ENCODE measurements around the gene RANBP17.

The RANBP17 gene

DNA sequence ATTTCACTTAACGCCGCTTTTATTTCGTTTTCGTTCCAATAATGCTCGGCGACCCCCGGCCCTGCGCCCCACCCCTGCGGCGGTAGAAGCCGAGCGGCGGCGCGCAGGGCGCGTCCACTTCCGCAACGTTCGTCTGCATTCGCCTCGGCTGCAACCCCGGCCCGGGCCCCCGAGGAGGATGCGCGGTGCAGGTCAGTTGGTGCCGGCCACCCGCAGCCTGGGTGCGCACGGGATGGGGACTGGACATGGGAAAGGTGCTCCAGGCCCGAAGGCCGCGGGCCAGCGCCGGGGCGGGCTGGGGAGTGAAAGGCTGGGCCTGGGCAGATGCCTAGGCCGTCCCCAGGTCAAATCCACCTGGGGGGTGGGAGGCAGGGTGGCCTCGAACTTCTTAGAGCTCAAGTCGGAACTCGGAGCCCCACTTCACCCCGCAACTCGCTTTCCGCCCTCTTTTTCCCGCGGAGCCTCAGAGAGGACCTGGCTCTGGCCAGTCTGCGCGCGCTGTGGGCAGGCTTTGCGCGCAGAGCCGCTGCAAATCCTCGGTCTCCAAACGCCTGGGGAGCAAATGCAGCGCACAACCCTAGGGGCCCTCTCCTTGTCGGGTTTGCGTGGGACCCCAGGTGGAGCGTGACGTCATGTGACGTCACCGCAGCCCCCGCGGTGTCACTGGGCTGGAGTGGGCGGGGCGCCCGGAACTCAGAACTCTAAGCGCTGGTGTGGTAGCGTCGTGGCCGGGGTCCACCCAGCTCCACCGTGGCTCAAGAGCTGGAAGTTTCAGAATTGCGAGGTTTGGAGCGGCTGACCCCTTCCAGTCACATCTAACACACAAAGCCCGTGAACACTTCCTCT lies 450.5 kb downstream of the RANBP17 start:
- H3K4me3 ChIP-seq (ENCODE audit: low read length): peak overlapping the region; percentile 10; the same call in 1 of the 2 replicates
- DNase-seq (ENCODE audit: low read depth, low spot score): no peak

DNA sequence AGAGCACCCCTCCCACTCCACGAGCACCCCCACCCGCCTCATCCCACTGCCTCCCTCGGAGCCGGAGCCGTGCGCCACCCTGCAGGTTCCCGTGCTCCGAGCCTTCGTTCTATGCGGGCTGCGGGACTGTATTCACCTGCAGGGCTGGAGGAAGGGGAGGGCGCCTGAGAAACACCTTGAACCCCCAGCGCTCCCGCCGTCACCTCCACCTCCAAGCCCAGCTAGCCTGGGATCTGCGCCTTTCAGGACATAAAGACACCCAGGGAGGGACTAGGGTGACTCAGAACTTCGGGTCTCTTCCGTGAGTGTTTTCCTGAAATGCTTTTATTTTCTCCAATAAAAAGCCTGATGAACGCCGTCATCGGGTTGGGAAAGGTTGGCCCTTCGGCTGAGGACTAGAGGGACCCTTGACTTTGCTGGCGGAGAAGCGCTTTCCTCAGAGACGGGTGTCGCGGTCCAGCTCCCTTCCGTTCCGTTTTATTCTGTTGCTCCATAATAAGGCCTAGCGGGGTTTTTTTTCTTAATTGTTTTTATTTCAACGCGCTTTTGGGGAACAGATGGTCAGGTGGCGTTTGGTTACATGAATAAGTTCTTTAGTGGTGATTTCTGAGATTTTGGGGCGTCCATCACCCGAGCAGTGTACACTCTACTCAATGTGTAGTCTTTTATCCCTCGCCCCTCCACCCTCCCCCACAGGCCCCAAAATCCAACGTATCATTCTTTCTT lies 451.8 kb downstream of the RANBP17 start:
- no CpG with 5 or more reads among the region's 37 CpGs for WGBS (ENCODE audit: insufficient coverage, insufficient read length)
- Histone ChIP-seq H3K36me3 (ENCODE audit: control insufficient read depth, insufficient read depth, low read length) (no peaks in the 10 kb centered on the region), H3K4me1 (ENCODE audit: control insufficient read depth, insufficient read depth, low read length) (peaks cover 12% of the 10 kb centered on the region), H3K4me3 (ENCODE audit: low read length) (no peak overlapping the region), H3K27ac (ENCODE audit: low read length) (no peak overlapping the region), H3K9me3 (ENCODE audit: control insufficient read depth, insufficient read depth, low read length) (no peaks in the 10 kb centered on the region), H3K27me3 (ENCODE audit: control insufficient read depth, insufficient read depth, low read length) (peaks cover 95% of the 10 kb centered on the region)
- DNase-seq (ENCODE audit: low read depth, low spot score): no peak

More for the DNA sequence above, 450.5 kb downstream of the RANBP17 start:
- Histone ChIP-seq H3K4me1 (ENCODE audit: control insufficient read depth, insufficient read depth, low read length) (peaks cover 10% of the 10 kb centered on the region), H3K36me3 (ENCODE audit: control insufficient read depth, insufficient read depth, low read length) (no peaks in the 10 kb centered on the region), H3K27ac (ENCODE audit: low read length) (no peak overlapping the region), H3K27me3 (ENCODE audit: control insufficient read depth, insufficient read depth, low read length) (peaks cover 95% of the 10 kb centered on the region), H3K9me3 (ENCODE audit: control insufficient read depth, insufficient read depth, low read length) (no peaks in the 10 kb centered on the region)
- no CpG with 5 or more reads among the region's 74 CpGs for WGBS (ENCODE audit: insufficient coverage, insufficient read length)

DNA sequence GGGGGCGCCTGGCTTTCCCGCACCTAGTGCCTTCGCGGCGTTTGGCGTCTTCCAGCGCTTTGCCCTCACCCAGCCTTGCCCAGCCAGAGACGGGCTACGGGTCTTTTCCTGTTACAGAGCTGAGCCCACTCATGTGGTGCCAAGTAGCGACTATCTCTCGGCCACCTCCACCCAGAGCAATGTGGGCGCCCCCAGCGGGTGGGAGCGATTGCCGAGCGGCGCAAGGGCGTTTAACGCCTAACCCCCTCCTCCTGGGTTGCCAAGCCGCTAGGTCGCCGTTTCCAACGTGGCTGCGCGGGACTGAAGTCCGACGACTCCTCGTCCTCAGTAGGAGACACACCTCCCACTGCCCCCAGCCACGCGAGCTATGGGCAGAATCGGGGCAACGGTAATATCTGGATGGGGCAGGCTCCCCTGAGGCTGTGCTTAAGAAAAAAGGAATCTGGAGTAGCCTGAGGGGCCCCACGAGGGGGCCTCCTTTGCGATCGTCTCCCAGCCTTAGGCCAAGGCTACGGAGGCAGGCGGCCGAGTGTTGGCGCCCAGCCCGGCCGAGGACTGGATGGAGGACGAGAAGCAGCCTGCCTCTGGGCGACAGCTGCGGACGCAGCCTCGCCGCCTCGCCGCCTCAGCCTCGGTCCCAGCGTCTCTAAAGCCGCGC lies 453.0 kb downstream of the RANBP17 start:
- peaks cover 98% of the 10 kb centered on the region for H3K27me3 ChIP-seq (ENCODE audit: control insufficient read depth, insufficient read depth, low read length)

GRCh38 chr5:171315386-171315891 lies 453.6 kb downstream of the RANBP17 start:
- no peaks in the 10 kb centered on the region for H3K36me3 ChIP-seq (ENCODE audit: control insufficient read depth, insufficient read depth, low read length)
- H3K4me1 ChIP-seq (ENCODE audit: control insufficient read depth, insufficient read depth, low read length): peaks cover 6% of the 10 kb centered on the region
- no peaks in the 10 kb centered on the region for H3K9me3 ChIP-seq (ENCODE audit: control insufficient read depth, insufficient read depth, low read length)
- H3K27me3 ChIP-seq (ENCODE audit: control insufficient read depth, insufficient read depth, low read length): peaks cover 97% of the 10 kb centered on the region
- H3K27ac ChIP-seq (ENCODE audit: low read length): no peak overlapping the region
- H3K4me3 ChIP-seq (ENCODE audit: low read length): no peak overlapping the region
- no peak for DNase-seq (ENCODE audit: low read depth, low spot score)
- no CpG with 5 or more reads among the region's 36 CpGs for WGBS (ENCODE audit: insufficient coverage, insufficient read length)

More for the DNA sequence above, 453.0 kb downstream of the RANBP17 start:
- DNase-seq (ENCODE audit: low read depth, low spot score): no peak
- H3K4me1 ChIP-seq (ENCODE audit: control insufficient read depth, insufficient read depth, low read length): peaks cover 8% of the 10 kb centered on the region
- H3K36me3 ChIP-seq (ENCODE audit: control insufficient read depth, insufficient read depth, low read length): no peaks in the 10 kb centered on the region
- H3K4me3 ChIP-seq (ENCODE audit: low read length): no peak overlapping the region
- no peak overlapping the region for H3K27ac ChIP-seq (ENCODE audit: low read length)
- H3K9me3 ChIP-seq (ENCODE audit: control insufficient read depth, insufficient read depth, low read length): no peaks in the 10 kb centered on the region
- no CpG with 5 or more reads among the region's 53 CpGs for WGBS (ENCODE audit: insufficient coverage, insufficient read length)

DNA sequence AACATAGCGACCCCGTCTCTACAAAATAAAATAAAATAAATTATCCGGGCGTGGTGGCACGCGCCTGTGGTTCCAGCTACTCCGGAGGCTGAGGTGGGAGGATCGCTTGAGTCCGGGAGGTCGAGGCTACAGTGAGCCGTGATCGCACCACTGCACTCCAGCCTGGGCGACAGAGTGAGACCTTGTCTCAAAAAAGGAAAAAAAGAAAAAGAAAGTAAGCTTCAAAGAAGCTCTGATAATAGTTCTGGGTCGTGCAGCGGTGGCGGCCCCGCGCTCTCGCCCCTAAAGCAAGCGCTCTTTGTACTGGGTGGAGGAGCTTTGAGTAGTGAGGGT lies 454.1 kb downstream of the RANBP17 start:
- WGBS (ENCODE audit: insufficient coverage, insufficient read length): no CpG with 5 or more reads among the region's 20 CpGs
- Histone ChIP-seq H3K36me3 (ENCODE audit: control insufficient read depth, insufficient read depth, low read length) (no peaks in the 10 kb centered on the region), H3K27me3 (ENCODE audit: control insufficient read depth, insufficient read depth, low read length) (peaks cover 94% of the 10 kb centered on the region), H3K9me3 (ENCODE audit: control insufficient read depth, insufficient read depth, low read length) (no peaks in the 10 kb centered on the region), H3K4me1 (ENCODE audit: control insufficient read depth, insufficient read depth, low read length) (peaks cover 6% of the 10 kb centered on the region), H3K27ac (ENCODE audit: low read length) (no peak overlapping the region), H3K4me3 (ENCODE audit: low read length) (no peak overlapping the region)
- no peak for DNase-seq (ENCODE audit: low read depth, low spot score)

GRCh38 chr5:171316258-171317121 lies 454.7 kb downstream of the RANBP17 start:
- no peaks in the 10 kb centered on the region for H3K9me3 ChIP-seq (ENCODE audit: control insufficient read depth, insufficient read depth, low read length)
- no peaks in the 10 kb centered on the region for H3K36me3 ChIP-seq (ENCODE audit: control insufficient read depth, insufficient read depth, low read length)
- H3K4me3 ChIP-seq (ENCODE audit: low read length): no peak overlapping the region
- no peak for DNase-seq (ENCODE audit: low read depth, low spot score)
- peaks cover 94% of the 10 kb centered on the region for H3K27me3 ChIP-seq (ENCODE audit: control insufficient read depth, insufficient read depth, low read length)
- no peak overlapping the region for H3K27ac ChIP-seq (ENCODE audit: low read length)
- peaks cover 6% of the 10 kb centered on the region for H3K4me1 ChIP-seq (ENCODE audit: control insufficient read depth, insufficient read depth, low read length)
- no CpG with 5 or more reads among the region's 66 CpGs for WGBS (ENCODE audit: insufficient coverage, insufficient read length)

- Histone ChIP-seq H3K27ac (ENCODE audit: low read length) (no peak overlapping the region), H3K27me3 (ENCODE audit: control insufficient read depth, insufficient read depth, low read length) (peaks cover 93% of the 10 kb centered on the region), H3K9me3 (ENCODE audit: control insufficient read depth, insufficient read depth, low read length) (no peaks in the 10 kb centered on the region), H3K4me3 (ENCODE audit: low read length) (no peak overlapping the region), H3K4me1 (ENCODE audit: control insufficient read depth, insufficient read depth, low read length) (peaks cover 5% of the 10 kb centered on the region), H3K36me3 (ENCODE audit: control insufficient read depth, insufficient read depth, low read length) (no peaks in the 10 kb centered on the region)
- DNase-seq (ENCODE audit: low read depth, low spot score): no peak
- WGBS (ENCODE audit: insufficient coverage, insufficient read length): no CpG with 5 or more reads among the region's 11 CpGs
Observed at GRCh38 chr5:171317230-171317629, 455.4 kb downstream of the RANBP17 start.

DNA sequence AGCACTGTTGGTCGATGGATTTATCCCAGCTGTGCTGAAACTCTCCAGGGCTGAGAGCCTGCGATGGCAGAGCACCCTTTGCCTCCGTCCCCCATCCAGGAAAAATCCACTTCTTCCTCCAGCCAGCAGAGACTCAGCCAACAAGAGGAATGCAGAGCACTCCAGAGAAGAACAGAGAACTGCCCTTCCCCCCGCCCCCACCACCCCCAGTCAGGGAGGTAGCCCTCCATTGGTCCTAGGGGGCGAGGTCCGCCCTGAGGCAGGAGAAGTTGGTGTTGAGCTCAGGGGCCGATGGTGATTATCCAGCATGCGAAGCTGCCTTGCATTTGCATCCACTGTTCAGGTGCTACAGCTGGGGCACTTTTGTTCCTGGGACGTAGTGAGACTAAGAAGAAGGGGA lies 456.2 kb downstream of the RANBP17 start:
- H3K4me3 ChIP-seq (ENCODE audit: low read length): no peak overlapping the region
- no CpG with 5 or more reads among the region's 9 CpGs for WGBS (ENCODE audit: insufficient coverage, insufficient read length)
- no peaks in the 10 kb centered on the region for H3K36me3 ChIP-seq (ENCODE audit: control insufficient read depth, insufficient read depth, low read length)
- H3K27me3 ChIP-seq (ENCODE audit: control insufficient read depth, insufficient read depth, low read length): peaks cover 85% of the 10 kb centered on the region
- H3K4me1 ChIP-seq (ENCODE audit: control insufficient read depth, insufficient read depth, low read length): peaks cover 4% of the 10 kb centered on the region
- no peak for DNase-seq (ENCODE audit: low read depth, low spot score)
- no peaks in the 10 kb centered on the region for H3K9me3 ChIP-seq (ENCODE audit: control insufficient read depth, insufficient read depth, low read length)
- H3K27ac ChIP-seq (ENCODE audit: low read length): no peak overlapping the region

- no CpG with 5 or more reads among the region's 7 CpGs for WGBS (ENCODE audit: insufficient coverage, insufficient read length)
- Histone ChIP-seq H3K4me3 (ENCODE audit: low read length) (no peak overlapping the region), H3K27me3 (ENCODE audit: control insufficient read depth, insufficient read depth, low read length) (peaks cover 66% of the 10 kb centered on the region), H3K9me3 (ENCODE audit: control insufficient read depth, insufficient read depth, low read length) (no peaks in the 10 kb centered on the region), H3K36me3 (ENCODE audit: control insufficient read depth, insufficient read depth, low read length) (no peaks in the 10 kb centered on the region), H3K4me1 (ENCODE audit: control insufficient read depth, insufficient read depth, low read length) (peaks cover 6% of the 10 kb centered on the region), H3K27ac (ENCODE audit: low read length) (no peak overlapping the region)
- no peak for DNase-seq (ENCODE audit: low read depth, low spot score)
Observed at GRCh38 chr5:171321447-171321846, 459.6 kb downstream of the RANBP17 start.
